DMS53 (cell line): ENCODE results near the gene PGK1.
"Not testable (repeated sequence)": the region's sequence is repeated elsewhere in the genome, so short reads cannot be mapped to it uniquely, and the experiment has no call there.

Source experiments
- DNase-seq: peaks from one replicate; lab custom pipeline; 2025; lab: John Stamatoyannopoulos, UW

The PGK1 gene

DNA sequence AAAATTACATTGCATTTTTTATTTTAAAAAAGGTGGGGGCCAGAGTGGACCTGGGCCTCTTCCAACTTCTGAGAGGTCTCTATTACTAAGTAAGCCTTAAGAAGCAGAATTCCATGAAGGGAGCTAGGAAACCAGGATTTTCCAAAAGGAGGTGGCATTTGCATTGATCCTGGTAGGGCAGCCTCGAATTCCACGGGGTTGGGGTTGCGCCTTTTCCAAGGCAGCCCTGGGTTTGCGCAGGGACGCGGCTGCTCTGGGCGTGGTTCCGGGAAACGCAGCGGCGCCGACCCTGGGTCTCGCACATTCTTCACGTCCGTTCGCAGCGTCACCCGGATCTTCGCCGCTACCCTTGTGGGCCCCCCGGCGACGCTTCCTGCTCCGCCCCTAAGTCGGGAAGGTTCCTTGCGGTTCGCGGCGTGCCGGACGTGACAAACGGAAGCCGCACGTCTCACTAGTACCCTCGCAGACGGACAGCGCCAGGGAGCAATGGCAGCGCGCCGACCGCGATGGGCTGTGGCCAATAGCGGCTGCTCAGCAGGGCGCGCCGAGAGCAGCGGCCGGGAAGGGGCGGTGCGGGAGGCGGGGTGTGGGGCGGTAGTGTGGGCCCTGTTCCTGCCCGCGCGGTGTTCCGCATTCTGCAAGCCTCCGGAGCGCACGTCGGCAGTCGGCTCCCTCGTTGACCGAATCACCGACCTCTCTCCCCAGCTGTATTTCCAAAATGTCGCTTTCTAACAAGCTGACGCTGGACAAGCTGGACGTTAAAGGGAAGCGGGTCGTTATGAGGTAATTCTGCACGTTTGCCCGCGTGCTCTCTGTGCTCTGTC lies at the start of gene PGK1:
TSS of gene PGK1 (plus strand) at position 626 of the 824 bp plus-strand sequence. CDS start at position 719, 93 bp downstream.
- DNase-seq: peak; percentile 98

DNA sequence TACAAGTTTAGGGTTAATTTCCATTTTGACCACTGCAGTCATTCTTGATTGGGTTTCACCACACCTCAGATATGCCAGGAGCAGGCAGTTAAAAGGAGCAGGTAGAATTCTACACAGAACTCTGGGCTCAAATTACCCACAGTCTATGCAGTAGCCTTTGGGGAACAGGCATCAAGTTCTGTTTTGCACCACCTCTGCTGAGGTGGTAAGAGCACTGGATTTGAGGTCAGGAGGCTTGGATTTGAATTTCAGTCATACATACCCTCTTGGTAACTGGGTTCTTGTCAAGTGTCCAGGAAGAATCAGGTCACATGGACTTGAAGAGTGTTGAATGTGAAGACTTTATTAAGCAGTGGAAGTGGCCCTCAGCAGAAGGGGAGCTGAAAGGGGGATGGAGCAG lies 40.4 kb upstream of the PGK1 start:
- no peak for DNase-seq

DNA sequence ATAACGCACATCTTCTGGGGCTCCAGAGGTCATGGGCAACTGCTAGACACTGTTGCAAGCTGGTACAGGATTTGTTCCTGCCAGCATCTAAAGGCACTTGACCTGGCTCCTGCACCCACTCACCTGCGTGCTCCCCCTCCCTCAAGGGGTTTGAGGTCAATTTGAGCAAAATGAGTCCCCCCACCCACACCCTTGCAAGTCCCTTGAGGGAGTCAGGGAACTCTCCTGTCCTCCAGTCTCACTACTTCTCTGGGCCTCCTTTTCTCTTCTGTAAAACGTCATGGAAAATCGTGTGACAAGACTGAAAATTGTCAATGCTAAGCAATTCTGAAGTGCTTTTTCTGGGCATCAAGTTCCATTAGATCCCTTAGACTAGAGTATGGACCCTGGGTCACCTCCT lies 39.9 kb upstream of the PGK1 start:
- DNase-seq: no peak

DNA sequence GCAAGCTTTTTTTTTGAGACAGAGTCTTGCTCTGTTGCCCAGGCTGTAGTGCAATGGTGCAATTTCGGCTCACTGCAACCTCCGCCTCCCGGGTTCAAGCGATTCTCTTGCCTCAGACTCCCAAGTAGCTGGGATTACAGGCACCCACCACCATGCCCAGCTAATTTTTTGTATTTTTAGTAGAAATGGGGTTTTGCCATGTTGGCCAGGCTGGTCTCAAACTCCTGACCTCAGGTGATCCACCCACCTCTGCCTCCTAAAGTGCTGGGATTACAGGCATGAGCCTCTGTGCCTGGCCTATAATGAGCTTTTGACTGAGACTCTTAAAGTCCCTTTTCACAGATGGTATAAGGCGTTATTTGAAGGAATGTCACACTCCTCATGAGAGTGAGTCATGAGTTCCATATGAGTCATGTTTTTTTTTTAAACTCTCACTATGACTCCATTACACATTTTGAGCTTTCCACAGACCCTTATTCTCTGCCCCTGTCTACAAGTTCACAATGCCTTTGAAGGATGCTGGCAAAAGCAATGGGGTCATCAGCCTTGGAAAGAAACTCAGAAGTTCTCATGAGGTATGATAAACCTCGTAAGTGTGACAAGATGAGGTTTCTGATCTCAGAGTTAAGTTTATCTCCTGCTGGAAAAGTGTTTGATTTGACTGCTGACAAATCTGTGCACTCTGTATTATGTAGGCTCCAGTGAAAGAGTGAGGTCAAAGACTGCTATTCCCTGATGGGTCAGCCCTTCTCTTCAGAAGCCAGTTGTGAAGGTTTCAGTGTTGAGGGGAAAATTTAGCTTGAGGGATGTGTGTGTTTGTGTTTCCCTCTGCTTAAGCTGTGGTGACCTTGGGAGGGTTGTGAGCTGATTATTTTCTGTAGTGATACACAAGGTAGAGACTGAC lies 39.1 kb upstream of the PGK1 start:
- DNase-seq: peak; percentile 57

DNA sequence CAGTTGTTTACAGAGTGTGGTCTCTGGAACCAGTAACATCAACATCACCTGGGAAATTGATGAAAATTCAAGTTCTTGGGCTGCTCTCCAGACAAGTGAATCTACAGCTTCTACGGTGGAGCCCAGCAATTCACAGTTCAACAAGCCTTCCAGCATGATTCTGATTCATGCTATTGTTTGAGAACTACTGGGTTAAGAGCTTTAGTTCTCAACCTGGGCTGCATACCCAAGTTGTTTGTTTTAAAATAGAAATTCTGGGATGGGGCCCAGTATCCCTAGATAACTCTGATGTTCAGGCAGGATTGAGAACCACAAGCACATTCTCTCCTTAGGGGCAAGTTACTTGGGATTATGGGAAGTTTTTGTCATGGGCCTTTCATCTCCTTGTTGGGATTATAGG lies 37.9 kb upstream of the PGK1 start:
- no peak for DNase-seq

DNA sequence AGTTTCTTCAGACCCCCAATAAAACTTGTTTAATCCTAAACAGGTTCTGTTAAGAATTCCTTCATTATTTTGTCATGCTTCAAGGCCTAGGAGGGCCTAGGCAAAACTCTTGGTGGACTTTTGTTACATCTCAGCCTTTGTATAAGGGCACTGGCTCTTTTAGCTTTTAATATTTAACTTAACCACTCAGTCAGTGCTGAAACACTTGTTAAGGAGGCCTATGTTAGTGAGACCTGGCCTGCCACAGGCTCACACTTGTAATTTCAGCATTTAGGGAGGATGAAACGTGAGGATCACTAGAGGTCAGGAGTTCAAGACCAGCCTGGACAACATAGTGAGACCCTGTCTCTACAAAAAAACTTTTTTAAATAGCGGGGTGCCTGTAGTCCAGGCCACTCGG lies 32.7 kb upstream of the PGK1 start:
- no peak for DNase-seq

DNA sequence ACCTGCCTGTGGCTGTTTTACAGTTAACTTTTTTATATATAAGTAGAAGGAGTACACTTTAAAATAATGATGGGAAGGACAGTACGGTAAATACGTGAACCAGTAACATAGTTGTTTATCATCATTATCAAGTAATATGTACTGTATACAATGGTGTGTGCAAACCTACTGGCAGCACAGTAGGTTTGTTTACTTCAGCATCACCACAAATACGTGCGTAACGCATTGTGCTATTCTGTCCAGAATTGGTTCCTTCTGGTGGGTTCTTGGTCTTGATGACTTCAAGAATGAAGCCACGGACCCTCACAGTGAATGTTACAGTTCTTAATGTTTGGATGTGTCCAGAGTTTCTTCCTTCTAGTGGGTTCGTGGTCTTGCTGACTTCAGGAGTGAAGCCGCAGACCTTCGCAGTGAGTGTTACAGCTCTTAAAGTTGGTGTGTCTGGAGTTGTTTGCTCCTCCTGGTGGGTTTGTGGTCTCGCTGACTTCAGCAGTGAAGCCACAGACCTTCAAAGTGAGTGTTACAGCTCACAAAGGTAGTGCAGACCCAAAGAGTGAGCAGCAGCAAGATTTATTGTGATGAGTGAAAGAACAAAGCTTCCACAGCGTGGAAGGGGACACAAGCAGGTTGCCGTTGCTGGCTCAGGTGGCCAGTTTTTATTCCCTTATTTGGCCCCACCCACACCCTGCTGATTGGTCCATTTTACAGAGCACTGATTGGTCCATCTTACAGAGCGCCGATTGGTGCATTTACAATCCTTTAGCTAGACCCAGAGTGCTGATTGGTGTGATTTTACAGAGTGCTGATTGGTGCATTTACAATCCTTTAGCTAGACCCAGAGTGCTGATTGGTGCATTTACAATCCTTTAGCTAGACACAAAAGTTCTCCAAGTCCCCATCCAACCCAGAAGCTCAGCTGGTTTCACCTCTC lies 30.6 kb upstream of the PGK1 start:
- not testable (repeated sequence) for DNase-seq

DNA sequence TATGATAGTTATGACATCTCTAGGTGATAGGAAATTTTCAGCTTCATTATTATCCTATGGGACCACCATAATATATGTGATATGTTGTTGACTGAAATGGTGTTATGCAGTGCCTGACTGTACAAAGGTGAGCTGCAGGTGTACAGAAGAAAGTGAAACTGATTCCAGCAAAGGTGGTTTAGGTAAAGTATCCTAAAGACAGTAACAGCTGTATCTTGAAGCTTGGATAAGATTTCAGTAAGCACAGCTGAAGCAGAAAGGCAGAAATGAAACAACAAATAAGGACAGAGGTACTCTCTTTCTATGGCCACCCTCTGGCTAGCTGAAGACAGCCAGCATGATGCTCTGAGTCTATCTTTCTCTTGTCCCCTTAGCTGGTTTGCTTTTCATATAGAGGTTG lies 30.0 kb upstream of the PGK1 start:
- DNase-seq: no peak

DNA sequence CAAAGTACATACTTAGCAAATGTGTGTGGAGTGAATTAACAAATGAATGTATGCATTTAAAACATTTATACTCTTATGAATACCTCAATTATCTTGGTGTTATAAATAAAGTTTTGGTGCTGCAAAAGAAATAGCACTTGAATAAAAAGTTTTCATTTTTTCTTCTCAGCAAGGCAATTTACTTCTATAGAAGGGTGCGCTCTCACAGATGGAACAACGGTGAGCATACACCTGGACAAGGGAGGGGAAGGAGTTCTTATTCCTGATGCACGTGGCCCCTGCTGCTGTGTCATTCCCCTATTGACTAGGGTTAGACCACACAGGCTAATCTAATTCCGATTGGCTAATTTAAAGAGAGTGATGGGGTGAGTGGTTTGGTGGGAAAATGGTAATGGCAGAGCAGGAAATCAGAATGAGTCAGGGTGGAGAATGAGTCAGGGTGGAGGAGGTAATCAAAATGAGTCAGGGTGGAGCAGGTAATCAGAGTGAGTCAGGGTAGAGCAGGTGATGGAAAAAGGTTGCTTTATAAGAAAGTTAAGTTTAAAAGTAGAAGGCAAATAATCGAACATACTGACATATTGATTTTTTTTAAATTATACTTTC lies 28.2 kb upstream of the PGK1 start:
- peak; percentile 28 for DNase-seq

DNA sequence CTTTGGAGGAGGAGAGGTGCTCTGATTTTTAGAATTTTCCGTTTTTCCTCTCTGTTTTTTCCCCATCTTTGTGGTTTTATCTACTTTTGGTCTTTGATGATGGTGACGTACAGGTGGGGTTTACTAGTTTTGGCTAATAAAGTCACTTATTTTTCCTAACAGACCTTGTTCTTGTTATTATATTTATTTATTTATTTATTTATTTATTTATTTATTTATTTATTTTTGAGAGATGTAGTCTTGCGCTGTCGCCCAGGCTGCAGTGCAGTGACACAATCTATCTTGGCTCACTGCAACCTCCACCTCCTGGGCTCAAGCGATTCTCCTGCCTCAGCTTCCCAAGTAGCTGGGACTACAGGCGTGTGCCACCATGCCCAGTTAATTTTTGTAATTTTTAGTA lies 22.6 kb upstream of the PGK1 start:
- not testable (repeated sequence) for DNase-seq

DNA sequence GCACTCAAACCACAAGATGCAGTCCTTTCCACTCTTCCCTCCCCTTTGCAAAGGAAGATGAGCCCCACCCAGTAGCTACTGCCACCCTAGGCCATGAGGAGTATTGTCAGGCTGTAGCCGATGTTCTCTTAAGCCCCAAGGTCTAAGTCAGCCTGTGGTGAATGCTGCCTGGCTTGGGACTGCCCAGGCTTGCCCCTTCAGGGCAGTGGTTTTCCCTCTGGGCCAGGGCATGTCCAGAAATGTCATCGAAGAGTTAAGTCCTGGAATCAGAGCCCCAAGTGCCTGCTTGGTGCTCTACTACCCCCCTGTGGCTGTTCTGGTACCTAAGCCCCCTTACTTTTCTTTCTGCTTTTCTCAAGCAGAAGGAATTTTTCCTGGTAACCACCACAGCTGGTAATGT lies 11.8 kb upstream of the PGK1 start:
- DNase-seq: peak; percentile 31

DNA sequence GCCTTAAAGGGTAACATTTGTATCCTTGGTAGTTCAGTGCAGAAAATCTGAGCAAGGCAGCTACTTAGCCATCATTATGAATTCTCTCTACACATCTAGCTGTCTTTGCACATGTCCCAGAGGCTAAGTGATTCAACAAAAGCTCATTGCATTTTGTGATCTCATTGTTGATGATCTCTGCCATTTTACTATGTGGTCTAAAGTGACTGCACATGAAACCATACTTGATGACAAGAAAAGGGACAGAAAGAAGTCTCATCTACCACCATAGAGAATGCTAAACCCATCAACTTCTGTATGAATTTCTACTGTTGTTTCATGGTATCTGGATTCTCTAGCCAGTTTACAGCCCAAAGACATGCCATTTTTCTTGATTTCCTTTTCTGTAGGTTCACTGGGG lies 5.9 kb upstream of the PGK1 start:
- no peak for DNase-seq

DNA sequence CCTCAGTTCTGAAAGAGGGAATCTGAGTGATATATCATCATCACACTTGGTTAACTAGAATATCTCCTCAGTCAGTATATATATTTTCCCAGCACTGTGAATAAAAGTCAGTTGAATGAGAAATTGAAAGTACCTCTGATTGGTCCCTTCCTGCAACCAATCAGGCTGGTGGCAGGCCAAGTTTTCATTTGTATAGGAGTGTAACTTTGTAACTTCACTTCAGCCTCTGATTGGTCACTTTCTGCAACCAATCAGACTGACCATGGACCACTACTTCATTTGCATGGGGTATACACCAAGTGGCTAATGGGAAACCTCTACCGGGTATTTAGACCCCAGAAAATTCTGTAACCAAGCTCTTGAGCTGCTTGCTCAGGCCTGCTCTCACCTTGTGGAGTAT lies 2.0 kb upstream of the PGK1 start:
- no peak for DNase-seq

DNA sequence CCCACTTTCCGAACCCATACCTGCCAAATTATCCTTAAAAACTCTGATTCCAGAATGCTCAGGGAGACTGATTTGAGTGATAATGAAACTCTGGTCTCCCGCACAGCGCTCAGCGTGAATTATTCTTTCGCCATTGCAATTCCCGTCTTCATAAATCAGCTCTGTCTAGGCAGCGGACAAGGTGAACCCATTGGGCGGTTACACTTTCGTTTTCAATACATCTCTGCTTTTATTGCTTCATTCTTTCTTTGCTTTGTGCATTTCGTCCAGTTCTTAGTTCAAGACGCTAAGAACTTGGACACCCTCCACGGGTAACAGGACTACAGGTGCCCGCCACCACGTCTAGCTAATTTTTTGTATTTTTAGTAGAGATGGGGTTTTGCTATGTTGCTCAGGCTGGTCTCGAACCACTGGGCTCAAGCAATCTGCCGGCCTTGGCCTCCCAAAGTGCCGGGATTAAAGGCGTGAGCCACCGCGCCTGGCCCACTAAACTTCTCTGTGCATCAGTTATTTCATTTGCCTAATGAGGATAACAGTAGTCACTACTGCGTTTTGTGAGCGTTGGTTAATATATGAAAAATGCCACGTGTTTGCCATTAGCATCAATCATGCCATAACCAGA lies 936 bp upstream of the PGK1 start:
- no peak for DNase-seq

DNA sequence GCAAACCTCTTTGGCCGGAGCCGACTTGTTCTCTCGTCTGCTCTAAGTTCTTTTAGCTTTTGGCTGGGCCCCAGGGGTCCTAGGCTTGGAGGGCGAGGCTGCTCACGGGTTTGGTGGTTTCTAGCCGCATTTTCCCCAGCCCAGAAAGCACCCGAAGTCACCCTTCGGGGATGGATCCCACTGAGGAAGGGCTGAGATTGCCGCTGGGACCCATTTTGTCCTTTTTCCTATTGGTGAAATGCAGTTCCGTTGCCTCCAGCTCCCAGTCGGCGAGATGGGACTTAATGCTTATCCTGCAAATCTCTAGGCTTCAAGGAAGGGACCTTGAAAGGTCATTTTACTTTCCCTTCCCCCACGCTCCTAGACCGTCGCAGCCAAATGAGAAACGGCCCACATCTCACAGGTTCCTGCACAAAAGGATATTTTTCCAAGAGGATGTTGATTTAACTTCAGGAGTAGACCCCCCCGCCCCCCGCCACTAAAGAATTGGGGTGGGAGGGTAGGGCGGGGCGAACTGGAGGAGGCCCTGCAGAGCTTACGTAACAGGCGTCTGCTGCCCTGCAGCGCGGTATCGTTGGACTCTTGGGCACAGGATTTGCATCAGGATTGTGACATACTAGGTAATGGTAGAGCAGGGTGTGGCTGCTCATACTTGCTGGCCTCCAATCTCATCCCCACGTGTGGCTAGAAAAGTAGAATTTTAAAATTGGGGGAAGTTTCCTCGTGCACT lies 564 bp downstream of the PGK1 start:
- peak; percentile 69 for DNase-seq

DNA sequence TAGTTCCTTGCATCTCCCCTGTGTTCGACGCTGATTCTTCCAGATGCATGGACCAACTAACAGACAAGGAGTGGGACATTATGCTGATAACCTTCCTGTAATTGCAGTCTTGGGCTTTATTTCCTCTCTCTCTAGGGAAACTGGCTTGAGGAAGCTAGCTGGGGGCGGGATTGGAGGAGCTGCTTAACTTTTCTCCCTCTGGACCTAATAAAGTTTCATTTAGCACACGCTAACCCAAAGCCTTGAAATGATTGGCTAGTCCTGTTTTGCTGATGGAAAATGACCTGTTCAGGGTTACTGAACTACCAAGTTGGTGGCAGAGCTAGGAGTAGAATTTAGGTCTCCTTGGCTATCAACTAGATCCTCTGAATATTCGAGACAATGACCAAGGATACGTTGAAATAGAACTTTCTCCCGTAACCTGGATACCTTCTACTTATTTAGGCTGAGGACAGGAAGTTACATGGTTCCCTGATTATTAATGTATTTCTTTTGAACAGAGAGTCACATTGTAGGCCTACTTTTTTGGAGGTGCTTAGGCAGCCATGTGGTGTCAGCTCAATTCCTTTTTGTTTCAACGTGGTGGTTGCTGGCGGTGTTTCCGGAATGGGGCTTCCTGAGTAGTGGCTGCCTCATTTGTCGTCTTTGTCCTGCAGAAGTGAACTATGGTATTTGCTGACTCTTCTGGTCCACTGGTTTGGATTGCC lies 2.0 kb downstream of the PGK1 start:
- DNase-seq: no peak

DNA sequence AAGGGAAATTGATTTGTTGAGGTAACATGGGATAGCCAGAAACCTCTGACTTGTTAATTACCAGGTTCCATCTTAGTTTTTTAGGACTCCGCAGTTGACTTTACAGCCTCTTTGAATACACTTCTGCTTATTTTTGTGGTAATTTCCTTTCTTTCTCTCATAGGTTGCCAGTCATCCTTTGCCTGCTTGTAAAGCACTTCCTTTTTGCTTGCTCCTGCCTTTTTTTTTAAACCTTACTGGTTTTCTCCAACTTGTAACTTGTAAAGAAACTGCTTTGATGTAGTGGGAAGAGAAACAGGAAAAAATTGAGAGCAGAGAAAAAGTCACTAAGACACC lies 2.6 kb downstream of the PGK1 start:
- DNase-seq: no peak

DNA sequence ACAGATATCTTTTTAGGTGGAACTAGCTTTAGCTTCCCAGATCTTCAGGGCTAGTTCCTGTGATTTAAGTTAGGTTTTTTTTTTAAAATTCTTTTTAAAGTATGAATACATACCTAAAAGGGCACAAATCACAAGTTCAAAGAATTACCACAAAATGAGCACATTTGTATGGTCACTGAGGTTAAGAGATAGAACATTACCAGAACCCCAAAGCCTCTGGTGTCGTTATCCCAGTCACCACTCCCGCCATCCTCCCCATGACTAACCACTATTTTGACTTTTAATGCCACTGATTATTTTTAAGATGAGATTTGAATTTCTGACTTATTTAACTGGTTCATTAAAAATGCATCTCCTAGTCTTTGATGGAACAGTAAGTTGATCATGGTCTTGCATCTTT lies 5.4 kb downstream of the PGK1 start:
- no peak for DNase-seq

DNA sequence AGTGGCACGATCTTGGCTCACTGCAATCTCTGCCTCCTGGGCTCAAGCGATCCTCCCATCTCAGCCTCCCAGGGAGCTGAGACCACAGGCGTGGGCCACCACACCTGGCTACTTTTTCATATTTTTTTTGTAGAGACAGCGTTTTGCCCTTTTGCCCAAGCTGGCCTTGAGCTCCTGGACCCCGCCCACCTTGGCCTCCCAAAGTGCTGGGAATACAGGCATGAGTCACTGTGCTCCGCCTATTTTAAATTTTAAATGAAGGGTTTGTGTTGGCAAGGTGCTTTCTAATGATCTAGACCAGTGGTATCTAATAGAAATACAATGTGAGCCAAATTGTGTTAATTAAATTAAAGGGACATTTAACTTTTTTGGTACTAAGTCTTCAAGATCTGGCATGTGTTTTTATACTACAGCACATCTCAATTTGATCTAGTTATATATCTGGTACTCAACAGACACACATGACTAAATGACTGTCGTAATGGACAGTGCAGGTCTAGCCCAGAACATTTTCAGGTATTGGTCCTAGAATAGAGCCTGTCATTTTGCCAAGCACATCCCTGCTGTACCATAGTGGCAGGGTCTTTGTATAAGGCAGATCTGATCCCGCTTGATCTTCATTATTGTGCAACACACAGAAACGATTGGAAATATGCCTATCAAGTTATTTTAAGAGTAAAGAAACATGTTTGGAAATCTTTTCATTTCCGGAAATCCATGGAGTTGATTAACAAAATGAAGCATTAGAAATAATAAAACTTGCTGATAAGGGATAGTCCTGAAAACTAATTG lies 7.3 kb downstream of the PGK1 start:
- no peak for DNase-seq
